GM21526 (cell line): ENCODE results near the gene EHD2.
"Not testable (repeated sequence)": the region's sequence is repeated elsewhere in the genome, so short reads cannot be mapped to it uniquely, and the experiment has no call there.

Experiments
- ATAC-seq: cut with Tn5 transposase; IDR thresholded peaks from one replicate; pipeline ENCODE4 v1.9.1; 2021; ENCODE audit warnings: moderate library complexity; ENCODE audit not compliant: unreplicated experiment, low FRiP score

EHD2 gene

GRCh38 chr19:47765523-47766358 is 52.5 kb downstream of the EHD2 start:
- no peak for ATAC-seq

- ATAC-seq, result no peak
Measured at GRCh38 chr19:47766359-47766620, 53.1 kb downstream of the EHD2 start.

DNA sequence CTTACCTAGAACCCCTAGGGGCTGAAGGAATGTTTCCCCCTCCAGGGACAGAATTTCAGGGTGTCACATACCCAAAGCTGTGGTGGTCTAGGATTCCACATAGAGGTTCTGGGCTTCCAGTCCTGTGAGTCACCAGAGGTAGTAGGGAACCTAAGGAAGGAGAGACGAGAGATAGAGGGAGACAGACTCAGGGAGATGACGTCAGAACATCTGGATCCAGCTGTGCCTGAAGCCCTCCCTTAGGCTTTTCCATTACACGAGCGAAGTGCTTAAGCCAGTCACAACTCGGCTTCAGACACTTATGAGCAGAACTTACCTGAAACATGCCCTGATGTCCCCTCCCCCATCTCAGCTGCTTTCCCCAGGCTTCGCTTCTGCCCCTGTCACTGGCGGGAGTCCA is 53.4 kb downstream of the EHD2 start:
- ATAC-seq, result no peak

DNA sequence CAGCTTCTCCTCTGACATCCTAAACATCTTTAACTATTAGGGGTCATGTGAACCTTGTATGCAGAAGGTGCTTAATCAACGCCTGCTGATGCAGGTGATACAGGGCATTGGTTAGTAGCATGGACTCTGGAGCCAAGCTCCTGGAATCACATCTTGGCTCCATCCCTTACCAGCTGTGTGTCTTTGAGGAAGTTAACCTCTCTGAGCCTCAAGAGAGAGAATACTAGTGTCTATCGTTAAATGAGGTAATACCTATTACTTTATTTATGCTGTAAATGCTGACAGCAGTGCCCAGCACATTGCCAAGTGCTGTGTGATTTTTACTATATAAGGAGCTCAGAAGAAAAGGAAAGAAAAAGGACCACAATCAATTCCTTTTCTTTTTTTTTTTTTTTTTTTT is 54.1 kb downstream of the EHD2 start:
- no peak for ATAC-seq

GRCh38 chr19:47768604-47769003 is 55.4 kb downstream of the EHD2 start:
- ATAC-seq, result no peak

- no peak for ATAC-seq
Measured at GRCh38 chr19:47769534-47769933, 56.3 kb downstream of the EHD2 start.

- not testable (repeated sequence) for ATAC-seq
Measured at GRCh38 chr19:47771291-47771690, 58.1 kb downstream of the EHD2 start.

- ATAC-seq, result no peak
Measured at GRCh38 chr19:47776568-47776967, 63.3 kb downstream of the EHD2 start.

- ATAC-seq, result not testable (repeated sequence)
Measured at GRCh38 chr19:47777245-47778048, 64.2 kb downstream of the EHD2 start.

DNA sequence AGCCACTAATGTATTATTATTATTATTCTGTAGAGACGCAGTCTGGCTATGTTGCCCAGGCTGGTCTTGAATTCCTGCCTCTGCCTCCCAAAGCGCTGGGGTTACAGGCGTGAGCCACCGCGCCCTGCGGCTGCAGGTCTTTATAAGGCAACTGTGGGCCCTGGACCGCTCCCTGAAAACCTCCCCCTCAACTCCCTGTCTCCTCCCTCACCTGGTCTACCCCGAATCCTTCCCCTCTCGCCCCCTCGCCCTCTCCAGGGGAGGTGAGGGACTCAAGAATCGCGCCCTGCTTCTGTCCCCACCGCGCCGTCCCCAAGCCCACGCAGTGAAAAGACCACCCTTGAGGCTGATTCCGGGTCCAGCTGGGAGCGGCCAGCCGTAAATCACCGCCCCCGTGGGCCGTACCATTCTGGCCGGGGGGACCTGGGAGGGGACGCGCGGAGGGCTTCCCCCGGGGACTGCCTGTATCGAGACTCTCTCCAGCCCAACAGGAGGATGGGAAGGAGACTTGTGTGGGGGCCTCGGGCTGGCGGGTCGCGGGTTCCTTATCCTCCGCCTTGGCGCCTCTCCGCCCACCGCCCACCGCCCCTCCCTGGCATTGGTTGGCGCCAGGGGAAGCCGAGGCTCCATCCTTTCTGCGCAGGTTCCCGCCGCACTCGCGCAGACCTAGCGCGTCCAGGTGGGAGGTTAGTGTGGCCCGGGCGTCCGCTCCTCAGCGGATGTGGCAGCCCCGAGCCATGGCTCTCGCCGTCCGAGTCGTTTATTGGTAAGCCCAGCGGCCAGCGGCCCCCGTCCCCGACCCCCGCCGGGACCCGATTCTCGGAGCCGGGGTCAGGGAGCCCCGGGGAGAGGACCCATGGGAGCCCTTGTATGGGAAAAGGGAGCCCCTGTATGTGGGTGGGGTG is 65.1 kb downstream of the EHD2 start, which contains the start of gene SELENOW:
TSS of gene SELENOW (plus strand) at position 655 of the 905 bp plus-strand sequence. CDS start at position 738, 83 bp downstream.
- ATAC-seq, result no peak

DNA sequence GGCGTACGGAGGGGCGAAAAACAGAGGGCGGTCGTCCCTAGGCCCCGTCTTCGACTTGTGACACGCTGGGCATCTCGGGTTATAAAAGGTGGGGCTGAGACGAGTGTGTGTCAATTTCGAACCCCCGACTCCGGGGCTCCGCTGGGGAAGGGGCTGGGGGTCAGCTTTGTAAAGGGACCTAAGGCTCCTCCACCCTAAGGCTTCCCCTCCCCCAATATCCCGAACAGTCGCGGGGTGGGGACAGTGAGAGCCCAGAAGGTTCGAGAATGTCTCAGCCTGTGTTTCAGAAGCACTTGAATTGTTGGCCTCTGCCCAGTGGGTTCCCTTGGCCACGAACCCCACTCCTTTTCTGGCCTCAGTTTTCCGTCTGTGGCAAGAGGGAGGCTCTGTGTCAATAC is 65.7 kb downstream of the EHD2 start:
- no peak for ATAC-seq

DNA sequence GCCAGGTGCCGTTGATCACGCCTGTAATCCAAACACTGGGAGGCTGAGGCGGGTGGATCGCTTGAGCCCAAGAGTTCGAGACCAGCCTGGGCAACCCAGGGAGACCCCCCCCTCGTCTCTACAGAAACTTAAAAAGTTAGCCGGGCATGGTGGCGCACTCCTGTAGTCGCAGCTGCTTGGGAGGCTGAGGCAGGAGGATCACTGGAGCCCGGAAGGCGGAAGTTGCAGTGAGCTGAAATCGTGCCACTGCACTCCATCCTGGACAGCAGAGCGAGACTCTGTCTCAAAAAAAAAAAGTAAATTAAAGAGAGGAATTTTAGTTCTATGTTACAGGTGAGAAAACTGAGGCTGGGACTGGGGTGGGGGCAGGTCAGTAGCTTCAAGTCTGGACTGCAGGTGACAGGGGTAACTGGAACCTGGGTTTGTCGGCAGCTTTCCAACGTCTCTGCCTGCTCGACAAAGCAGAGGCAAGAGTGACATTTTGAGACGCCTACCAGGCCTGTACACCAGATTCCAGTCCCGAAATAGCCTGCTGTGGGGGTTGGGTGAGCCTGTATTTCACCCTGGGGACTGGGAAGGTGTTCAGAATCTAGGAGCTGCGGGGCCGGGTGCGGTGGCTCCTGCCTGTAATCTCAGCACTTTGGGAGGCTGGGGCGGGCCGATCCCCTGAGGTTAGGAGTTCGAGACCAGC is 66.4 kb downstream of the EHD2 start:
- ATAC-seq, result no peak

GRCh38 chr19:47780215-47780551 is 67.0 kb downstream of the EHD2 start:
- no peak for ATAC-seq

- ATAC-seq, result no peak
Measured at GRCh38 chr19:47781590-47782262, 68.5 kb downstream of the EHD2 start.

GRCh38 chr19:47786566-47786965 is 73.3 kb downstream of the EHD2 start:
- no peak for ATAC-seq

DNA sequence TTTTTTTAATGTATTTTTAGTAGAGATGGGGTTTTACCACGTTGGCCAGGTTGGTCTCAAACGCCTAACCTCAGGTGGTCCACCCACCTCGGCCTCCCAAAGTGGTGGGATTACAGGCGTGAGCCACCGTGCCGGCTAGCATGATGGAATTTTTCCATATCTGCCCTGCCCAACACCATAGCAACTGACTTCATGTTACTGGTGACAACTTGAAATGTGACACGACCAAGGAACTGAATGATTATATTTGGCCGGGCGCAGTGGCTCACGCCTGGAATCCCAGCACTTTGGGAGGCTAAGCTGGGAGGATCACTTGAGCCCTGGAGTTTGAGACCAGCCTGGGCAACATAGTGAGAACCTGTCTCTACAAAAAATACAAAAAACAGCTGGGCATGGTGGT is 74.1 kb downstream of the EHD2 start:
- ATAC-seq, result not testable (repeated sequence)

- ATAC-seq, result not testable (repeated sequence)
Measured at GRCh38 chr19:47789811-47790210, 76.6 kb downstream of the EHD2 start.

DNA sequence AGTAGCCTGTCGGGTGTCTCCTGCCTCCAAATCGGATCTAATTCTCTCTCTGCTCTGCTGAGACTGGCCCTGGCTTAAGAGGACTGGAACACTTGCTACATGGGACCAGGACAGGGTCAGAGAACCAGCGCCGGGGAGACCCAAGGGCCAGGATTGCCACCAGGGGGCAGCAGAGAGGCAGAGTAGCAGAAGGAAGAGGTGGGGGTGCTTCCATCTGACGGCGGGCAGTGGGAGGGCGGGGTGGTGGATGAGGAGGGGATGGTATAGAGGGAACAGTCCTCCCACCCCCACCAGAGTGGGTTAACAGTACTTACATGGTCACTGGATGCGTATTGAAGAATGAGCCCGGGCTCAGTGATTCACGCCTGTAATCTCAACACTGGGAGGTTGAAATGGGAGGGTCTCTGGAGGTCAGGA is 77.2 kb downstream of the EHD2 start:
- no peak for ATAC-seq

- no peak for ATAC-seq
Measured at GRCh38 chr19:47792616-47793015, 79.4 kb downstream of the EHD2 start.
